Neutrophil (primary cell): ENCODE data around the gene CPNE2.

Experiments used
- H3K27ac ChIP-seq: fragments of 200-600 bp; sonication (generic); 2 replicates; pipeline ENCODE4 v1.5.1; 2016; ENCODE audit warnings: mild to moderate bottlenecking, moderate library complexity
- H3K27me3 ChIP-seq: fragments of 200-600 bp; sonication (generic); 2 replicates; pipeline ENCODE4 v1.6.0; 2016; ENCODE audit warnings: mild to moderate bottlenecking
- H3K36me3 ChIP-seq: fragments of 200-600 bp; sonication (generic); 2 replicates; pipeline ENCODE4 v1.5.1; 2017
- H3K4me1 ChIP-seq, 2 experiments: fragments of 200-600 bp in 1 of 2; sonication (generic) in 1 of 2; 1 replicate in 1 of 2; 2 replicates in 1 of 2; pipeline versions ENCODE4 v1.5.1 to v1.6.1; 2013 to 2016; ENCODE audit warnings: low read depth in 1 of 2, low read length in 1 of 2, mild to moderate bottlenecking in 1 of 2, moderate library complexity in 1 of 2; ENCODE audit not compliant: control insufficient read depth in 1 of 2, insufficient read depth in 1 of 2
- H3K4me3 ChIP-seq, 2 experiments: fragments of 200-600 bp in 1 of 2; sonication (generic) in 1 of 2; 1 replicate in 1 of 2; 2 replicates in 1 of 2; pipeline ENCODE4 v1.5.1; 2013 to 2016; ENCODE audit warnings: low read depth in 1 of 2, low read length in 1 of 2, mild to moderate bottlenecking in 1 of 2, moderate library complexity in 1 of 2
- H3K9me3 ChIP-seq: fragments of 200-600 bp; sonication (generic); 2 replicates; pipeline ENCODE4 v1.5.1; 2016
- CTCF ChIP-seq: fragments of 200-600 bp; sonication (generic); IDR thresholded peaks from 2 replicates; pipeline ENCODE4 v1.5.1; 2016; ENCODE audit warnings: antibody characterized with exemption

Gene CPNE2

GRCh38 chr16:57179215-57179828 lies 86.9 kb downstream of the CPNE2 start:
- Histone ChIP-seq H3K27me3 (no peaks in the 10 kb centered on the region), H3K27ac (no peak overlapping the region), H3K9me3 (no peaks in the 10 kb centered on the region), H3K4me3 (no peak overlapping the region), H3K4me1 (peaks cover 3% of the 10 kb centered on the region in 2 experiments), H3K36me3 (peaks cover 10% of the 10 kb centered on the region)
- TF ChIP-seq CTCF, result no peak

- Histone ChIP-seq H3K27me3 (no peaks in the 10 kb centered on the region), H3K27ac (no peak overlapping the region), H3K4me3 (no peak overlapping the region), H3K9me3 (no peaks in the 10 kb centered on the region), H3K4me1 (peaks cover 29% of the 10 kb centered on the region in 2 experiments), H3K36me3 (peaks cover 4% of the 10 kb centered on the region)
- TF ChIP-seq CTCF, result no peak
Observed at GRCh38 chr16:57184113-57184512, 91.7 kb downstream of the CPNE2 start.

- H3K9me3 ChIP-seq, result no peaks in the 10 kb centered on the region
- no peak for TF ChIP-seq CTCF
- peaks cover 29% of the 10 kb centered on the region in 2 experiments for H3K4me1 ChIP-seq
- peak overlapping the region; percentile 96 to 100 for H3K4me3 ChIP-seq
- peaks cover 4% of the 10 kb centered on the region for H3K36me3 ChIP-seq
- H3K27me3 ChIP-seq, result no peaks in the 10 kb centered on the region
- H3K27ac ChIP-seq, result peak overlapping the region; percentile 89
Observed at GRCh38 chr16:57184887-57185445, 92.6 kb downstream of the CPNE2 start.

- Histone ChIP-seq H3K27ac (peak overlapping the region; percentile 89), H3K4me1 (peaks cover 29% of the 10 kb centered on the region in 2 experiments), H3K27me3 (no peaks in the 10 kb centered on the region), H3K4me3 (peak overlapping the region; percentile 96 to 100), H3K36me3 (peaks cover 4% of the 10 kb centered on the region), H3K9me3 (no peaks in the 10 kb centered on the region)
- TF ChIP-seq CTCF, result no peak
Observed at GRCh38 chr16:57185446-57185944, 93.1 kb downstream of the CPNE2 start.

- Histone ChIP-seq H3K36me3 (peaks cover 4% of the 10 kb centered on the region), H3K9me3 (no peaks in the 10 kb centered on the region), H3K27me3 (no peaks in the 10 kb centered on the region), H3K4me1 (peaks cover 29% of the 10 kb centered on the region in 2 experiments), H3K4me3 (peak within 1 kb of the TSS; percentile 96 to 100), H3K27ac (peak within 1 kb of the TSS; percentile 89)
- peak; percentile 21 for TF ChIP-seq CTCF
Observed at GRCh38 chr16:57185945-57186871, 93.8 kb downstream of the CPNE2 start, which contains the start of the genes PSME3IP1 and RSPRY1. Gene PSME3IP1 (minus strand): TSS chr16:57186039. CDS start chr16:57173854, 12,185 bp downstream. Gene RSPRY1 (plus strand): TSS chr16:57186329. CDS start chr16:57204659, 18,330 bp downstream.
